Measurements from ENCODE around the gene TBCD. TPM values are rescaled to one million over a fixed set of nuclear protein-coding genes. Genes with fewer than 3 reads are reported as not detected.

TBCD gene
- total RNA-seq, 1 experiment from 2014 or later: 173 TPM

DNA sequence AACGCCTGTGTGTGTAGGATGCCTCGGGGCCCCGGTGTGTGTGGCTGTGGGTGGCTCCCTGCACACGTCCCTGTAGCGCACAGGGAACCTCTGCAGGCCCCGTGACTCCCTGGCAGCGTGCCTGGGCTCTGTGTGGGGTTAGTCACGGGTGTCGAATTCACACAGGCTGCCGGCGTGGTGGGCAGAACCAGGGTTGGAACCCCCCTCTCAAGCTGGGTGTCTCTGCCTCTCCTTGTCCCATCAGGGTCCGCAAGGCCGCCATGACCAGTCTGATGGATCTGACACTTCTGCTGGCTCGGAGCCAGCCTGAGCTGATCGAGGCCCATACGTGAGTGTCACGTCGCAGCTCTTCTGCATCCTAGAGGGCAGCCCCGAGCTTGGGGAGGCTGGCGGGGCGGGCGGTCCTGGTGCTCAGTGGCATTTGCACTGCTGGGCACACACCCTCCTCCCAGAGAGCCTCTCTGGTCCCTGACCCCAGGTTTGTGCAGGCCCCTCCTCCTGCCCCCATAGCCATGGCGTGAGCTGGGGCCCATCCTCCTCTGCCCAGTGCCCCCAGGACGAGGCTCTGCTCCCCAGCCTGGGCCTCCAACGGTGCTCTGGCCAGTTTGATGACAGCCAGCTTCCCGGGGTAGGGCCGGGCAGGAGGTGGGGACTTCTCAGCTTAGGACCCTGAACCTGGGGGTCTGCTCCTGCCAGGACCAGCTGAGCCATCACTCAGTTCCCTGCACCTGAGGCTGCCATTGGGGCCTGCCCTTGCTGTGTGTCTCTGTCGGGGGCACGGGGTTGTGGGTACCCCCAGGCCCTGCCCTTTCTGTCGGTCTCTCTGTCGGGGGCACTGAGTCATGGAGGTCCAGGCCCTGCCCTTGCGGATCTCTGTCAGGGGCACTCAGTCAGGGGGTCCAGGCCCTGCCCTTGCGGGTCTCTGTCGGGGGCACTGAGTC, 176.1 kb downstream of the TBCD start:
- POLR2A ChIA-PET: no interaction called here
- no peak for DNase-seq (ENCODE audit: low spot score)
- ATAC-seq: no peak
- H3K27ac Mint-ChIP-seq: no peak overlapping the region
- no peak for TF ChIP-seq RELA (CRISPR knock-in tag; IDR thresholded peaks at IDR 0.05; ENCODE audit: borderline replicate concordance)
- no peak for TF ChIP-seq ELF4 (CRISPR knock-in tag; IDR thresholded peaks at IDR 0.05; ENCODE audit: low read depth)
- TF ChIP-seq ZNF396 (CRISPR knock-in tag; IDR thresholded peaks at IDR 0.05; ENCODE audit: borderline replicate concordance): no peak
- no peak for TF ChIP-seq IRF2 (CRISPR knock-in tag; IDR thresholded peaks at IDR 0.05; ENCODE audit: borderline replicate concordance, low read depth)
- TF ChIP-seq SOX15 (CRISPR knock-in tag; IDR thresholded peaks at IDR 0.05): no peak
- TF ChIP-seq ZNF232 (CRISPR knock-in tag; IDR thresholded peaks at IDR 0.05): no peak
- TF ChIP-seq ZNF138 (CRISPR knock-in tag; conservative IDR thresholded peaks at IDR 0.05): no peak
- no peak for TF ChIP-seq ETV6 (CRISPR knock-in tag; IDR thresholded peaks at IDR 0.05)
- TF ChIP-seq MAX (CRISPR knock-in tag; IDR thresholded peaks at IDR 0.05): no peak
- TF ChIP-seq, protein P1, sequence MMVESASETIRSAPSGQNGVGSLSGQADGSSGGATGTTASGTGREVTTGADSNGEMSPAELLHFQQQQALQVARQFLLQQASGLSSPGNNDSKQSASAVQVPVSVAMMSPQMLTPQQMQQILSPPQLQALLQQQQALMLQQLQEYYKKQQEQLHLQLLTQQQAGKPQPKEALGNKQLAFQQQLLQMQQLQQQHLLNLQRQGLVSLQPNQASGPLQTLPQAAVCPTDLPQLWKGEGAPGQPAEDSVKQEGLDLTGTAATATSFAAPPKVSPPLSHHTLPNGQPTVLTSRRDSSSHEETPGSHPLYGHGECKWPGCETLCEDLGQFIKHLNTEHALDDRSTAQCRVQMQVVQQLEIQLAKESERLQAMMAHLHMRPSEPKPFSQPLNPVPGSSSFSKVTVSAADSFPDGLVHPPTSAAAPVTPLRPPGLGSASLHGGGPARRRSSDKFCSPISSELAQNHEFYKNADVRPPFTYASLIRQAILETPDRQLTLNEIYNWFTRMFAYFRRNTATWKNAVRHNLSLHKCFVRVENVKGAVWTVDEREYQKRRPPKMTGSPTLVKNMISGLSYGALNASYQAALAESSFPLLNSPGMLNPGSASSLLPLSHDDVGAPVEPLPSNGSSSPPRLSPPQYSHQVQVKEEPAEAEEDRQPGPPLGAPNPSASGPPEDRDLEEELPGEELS (CRISPR knock-in tag; IDR thresholded peaks at IDR 0.05): no peak
- no peak for TF ChIP-seq TCF7 (CRISPR knock-in tag; IDR thresholded peaks at IDR 0.05; ENCODE audit: low read depth)
- TF ChIP-seq KAT7 (CRISPR knock-in tag; IDR thresholded peaks at IDR 0.05; ENCODE audit: borderline replicate concordance): no peak
- TF ChIP-seq GABPB1 (CRISPR knock-in tag; IDR thresholded peaks at IDR 0.05): no peak
- no peak for TF ChIP-seq ZSCAN18 (CRISPR knock-in tag; IDR thresholded peaks at IDR 0.05)
- peaks cover 55% of the 10 kb centered on the region for H3K36me3 Mint-ChIP-seq
- no peaks in the 10 kb centered on the region for H3K4me1 Mint-ChIP-seq
- H3K9me3 Mint-ChIP-seq: no peaks in the 10 kb centered on the region
- H3K4me3 Mint-ChIP-seq: no peak overlapping the region
- CTCF ChIA-PET: interaction anchor here (0.6 to 1.7 kb wide), 2 partner anchors 10 to 30 kb away, joined by 3 to 6 read pairs; no protein-coding TSS in a partner anchor
- no peaks in the 10 kb centered on the region for H3K27me3 Mint-ChIP-seq (ENCODE audit: low read depth)

DNA sequence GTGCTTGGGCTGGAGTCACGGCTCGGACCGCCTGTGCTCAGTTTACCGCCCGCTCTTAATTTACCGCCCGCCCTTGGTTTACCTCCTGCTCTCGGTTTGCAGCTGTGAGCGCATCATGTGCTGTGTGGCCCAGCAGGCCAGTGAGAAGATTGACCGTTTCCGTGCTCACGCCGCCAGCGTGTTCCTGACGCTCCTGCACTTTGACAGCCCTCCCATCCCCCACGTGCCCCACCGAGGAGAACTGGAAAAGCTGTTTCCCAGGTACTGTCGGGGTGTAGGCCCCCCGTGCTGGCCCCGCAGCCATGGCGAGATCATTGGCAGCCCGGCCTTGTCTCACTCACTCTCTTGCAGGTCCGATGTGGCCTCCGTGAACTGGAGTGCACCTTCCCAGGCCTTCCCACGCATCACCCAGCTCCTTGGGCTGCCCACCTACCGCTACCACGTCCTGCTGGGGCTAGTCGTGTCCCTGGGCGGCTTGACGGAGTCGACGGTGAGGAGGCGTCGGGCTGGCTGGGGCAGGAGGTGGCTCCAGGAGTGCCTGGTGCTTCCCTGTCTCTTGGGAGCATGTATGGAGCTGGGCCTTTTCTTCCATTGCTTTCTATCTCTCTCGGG, 177.3 kb downstream of the TBCD start:
- POLR2A ChIA-PET: no interaction called here
- H3K27me3 Mint-ChIP-seq (ENCODE audit: low read depth): no peaks in the 10 kb centered on the region
- ATAC-seq (no peak), DNase-seq (ENCODE audit: low spot score) (no peak)
- no peaks in the 10 kb centered on the region for H3K4me1 Mint-ChIP-seq
- peaks cover 58% of the 10 kb centered on the region for H3K36me3 Mint-ChIP-seq
- H3K4me3 Mint-ChIP-seq: no peak overlapping the region
- TF ChIP-seq MYBL2 (CRISPR knock-in tag; IDR thresholded peaks at IDR 0.05) (no peak), MLX (CRISPR knock-in tag; IDR thresholded peaks at IDR 0.05) (no peak), ATF6 (CRISPR knock-in tag; IDR thresholded peaks at IDR 0.05) (no peak), TP53 (CRISPR knock-in tag; IDR thresholded peaks at IDR 0.05) (no peak), ATF3 (CRISPR knock-in tag; conservative IDR thresholded peaks at IDR 0.05) (no peak), ZMAT4 (CRISPR knock-in tag; IDR thresholded peaks at IDR 0.05) (no peak), CDX4 (CRISPR knock-in tag; IDR thresholded peaks at IDR 0.05; ENCODE audit: borderline replicate concordance) (no peak), HMGA2 (CRISPR knock-in tag; IDR thresholded peaks at IDR 0.05) (no peak)
- CTCF ChIA-PET: no interaction called here
- H3K27ac Mint-ChIP-seq: no peak overlapping the region
- no peaks in the 10 kb centered on the region for H3K9me3 Mint-ChIP-seq
